ENCODE data around the gene PRKG1.
"Not testable (repeated sequence)": the region's sequence is repeated elsewhere in the genome, so short reads cannot be mapped to it uniquely, and the experiment has no call there.

Gene PRKG1

DNA sequence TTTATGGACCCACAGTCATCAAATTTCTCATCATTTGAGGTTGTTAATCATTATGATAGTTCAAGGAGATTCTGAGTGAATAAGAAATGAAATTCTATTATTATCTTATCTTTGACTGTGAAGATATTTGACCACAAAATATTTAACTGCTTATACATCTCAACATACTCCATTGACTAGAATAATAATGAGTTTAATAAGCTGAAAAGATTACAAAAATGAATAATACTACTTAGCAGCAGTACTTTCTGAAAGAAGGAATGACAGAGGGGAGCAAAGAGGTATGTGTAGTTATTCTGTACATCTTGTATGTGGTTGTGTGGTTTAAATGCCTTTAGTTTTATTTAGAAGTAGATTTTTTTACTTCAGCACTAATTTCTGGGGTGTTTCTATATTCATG lies 214.2 kb downstream of the PRKG1 start:
- no peak for DNase-seq

DNA sequence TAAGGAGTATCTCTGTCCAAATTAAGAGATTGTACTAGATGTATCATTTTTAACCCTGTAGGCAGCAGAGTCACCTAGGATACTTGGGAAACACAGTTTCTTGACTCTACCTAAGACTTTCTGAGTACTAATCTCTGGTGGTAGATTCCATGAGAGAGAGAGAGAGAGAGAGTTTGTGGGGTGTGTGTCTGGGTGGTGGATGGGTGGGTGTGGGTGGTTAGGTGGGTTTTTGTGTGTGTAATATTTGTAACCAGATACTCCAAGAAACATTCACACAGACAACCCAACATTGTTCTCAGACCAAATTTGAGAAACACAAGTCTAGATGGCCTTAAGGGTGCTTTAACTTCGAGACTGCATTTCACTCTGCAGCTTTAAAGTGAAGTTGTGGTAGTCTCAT lies 215.2 kb downstream of the PRKG1 start:
- DNase-seq, result no peak

DNA sequence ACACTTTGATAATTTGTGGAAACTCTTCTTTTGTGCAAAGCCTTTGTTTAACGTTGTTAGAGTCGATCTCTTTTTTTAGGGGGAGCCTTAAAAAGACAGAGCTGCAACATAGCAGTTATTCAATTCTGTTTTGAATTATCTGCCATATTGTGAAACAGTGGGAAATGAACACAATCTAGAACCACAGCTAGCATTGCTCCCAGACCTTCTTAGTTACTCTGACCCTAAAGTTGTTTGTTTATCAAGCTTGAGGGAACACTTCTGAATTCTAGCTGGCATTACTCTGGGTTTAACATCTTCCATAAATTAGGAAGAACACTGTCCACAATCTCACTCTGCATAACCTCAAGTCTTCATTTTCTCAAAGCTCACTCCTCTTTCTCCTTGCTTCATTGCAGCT lies 217.7 kb downstream of the PRKG1 start:
- no peak for DNase-seq

DNA sequence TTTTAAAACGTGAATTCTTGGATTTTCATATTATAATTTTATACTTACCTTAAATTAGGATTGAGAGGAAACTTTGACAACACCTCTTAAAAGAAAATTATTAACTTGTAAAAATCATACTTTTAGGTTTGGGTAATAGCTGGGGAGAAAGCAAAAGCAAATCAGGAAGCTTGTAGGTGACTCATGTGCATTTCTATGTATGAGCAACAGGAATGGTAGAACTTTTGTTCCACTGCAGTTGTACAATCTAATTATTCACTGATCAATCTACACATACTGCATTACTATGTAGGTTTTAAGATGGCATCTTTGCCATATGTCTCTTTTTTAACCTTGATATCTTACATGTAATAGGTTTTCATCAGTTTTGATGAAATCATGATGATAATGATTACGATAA lies 223.2 kb downstream of the PRKG1 start:
- DNase-seq, result no peak

DNA sequence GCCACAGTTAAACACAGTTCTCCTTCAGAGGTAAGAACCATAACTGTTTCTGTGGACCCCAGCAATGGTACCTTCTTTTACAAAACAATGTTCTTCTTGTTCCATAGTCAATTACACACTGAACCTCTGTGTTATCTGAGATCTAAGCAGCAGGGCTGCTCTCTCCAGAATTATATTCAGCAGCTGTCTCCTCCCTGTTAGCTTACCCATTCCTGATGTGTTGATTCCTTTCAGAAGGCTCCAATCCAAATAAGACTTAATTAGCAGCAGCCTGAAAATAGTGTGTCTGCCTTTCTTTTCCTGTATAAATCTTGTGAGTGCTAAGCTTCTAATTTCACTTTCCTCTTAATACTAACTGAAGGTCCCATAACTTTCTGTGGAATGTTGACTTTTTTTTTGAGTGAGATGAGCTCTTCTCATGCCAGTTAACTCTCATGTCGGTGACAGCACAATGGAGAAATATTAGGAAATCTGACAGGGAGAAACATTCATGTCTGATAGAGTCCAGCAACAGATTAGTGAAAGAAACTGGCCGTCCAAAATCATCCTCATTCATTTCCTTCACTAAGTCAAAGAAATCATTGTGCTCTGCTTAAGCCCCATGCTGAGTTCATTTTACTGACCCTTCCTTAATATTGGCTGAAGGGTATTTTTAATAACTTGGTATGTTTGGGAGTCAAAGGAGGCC lies 226.5 kb downstream of the PRKG1 start:
- DNase-seq, result no peak

DNA sequence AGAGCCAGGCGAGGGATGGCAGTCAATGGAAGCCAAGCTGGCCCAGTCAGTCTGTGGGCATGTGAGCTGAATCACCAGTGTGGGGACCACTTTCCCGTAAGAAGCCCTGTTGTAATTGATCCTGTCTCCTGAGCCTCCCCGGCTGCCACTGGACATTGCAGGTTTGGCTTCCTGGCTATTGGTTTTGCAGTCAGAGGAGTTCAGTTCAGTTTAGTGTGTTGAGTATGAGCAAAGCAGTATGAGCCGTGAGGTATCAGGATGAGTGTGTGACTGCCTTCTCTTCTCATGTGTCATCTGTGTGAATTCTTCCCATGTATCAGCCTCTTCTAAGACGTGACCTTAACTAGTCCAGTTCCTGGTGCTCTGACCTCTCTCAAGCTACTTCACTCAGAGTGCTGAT lies 227.4 kb downstream of the PRKG1 start:
- no peak for DNase-seq

DNA sequence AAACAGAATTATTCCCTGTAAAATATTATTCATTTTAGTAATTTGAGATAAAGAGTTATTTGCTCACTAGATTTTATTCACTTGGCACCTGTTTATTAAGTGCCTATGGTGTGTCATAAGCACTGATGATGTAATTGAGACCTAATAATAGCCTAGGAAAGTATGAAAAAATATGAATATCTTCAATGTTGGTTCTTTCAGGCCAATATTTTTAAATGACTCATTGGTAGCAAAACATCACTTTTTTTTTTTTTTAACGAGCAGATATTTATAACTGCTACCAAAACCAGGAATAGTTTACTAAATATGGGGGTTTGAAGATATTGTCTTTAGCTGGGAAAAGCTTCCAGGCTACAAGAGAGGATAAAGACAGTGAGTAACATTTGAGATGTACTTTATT lies 228.0 kb downstream of the PRKG1 start:
- no peak for DNase-seq

DNA sequence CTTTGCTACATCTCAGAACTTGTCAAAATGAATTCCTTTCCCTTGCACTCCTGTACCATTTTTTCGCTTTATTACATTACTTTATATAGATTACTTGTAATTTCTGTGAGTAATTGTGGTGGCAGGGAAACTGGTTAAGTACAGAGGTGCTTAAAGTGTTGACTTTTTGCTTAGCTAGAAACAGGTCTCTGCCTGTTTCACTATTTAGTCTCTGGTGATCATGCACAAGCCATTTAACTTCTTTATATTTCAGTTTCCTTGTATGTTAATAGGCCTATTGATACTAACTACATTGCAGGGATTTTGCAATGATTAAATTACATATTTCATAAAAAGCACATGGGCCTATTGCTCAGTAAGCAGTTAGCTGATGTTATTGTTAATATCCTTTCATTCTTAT lies 233.8 kb downstream of the PRKG1 start:
- DNase-seq, result no peak

DNA sequence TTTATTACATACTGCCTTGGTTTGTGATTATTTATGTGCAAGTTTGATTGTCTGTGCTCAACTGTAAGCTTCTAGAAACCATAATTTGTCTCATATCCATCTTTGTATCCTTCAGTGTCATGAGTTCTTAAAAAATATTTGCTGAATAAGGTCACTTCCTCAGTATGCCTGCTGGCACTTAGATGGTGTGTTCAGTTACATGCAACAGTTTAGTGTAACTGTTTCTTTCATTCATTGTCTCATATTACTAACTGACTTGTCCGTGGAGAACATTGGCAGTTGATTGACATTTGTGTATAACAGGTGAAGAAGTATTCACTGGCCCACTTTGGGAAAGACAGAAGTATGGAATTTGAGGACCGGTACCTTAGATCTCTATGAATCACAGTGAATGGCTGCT lies 236.9 kb downstream of the PRKG1 start:
- DNase-seq, result no peak

DNA sequence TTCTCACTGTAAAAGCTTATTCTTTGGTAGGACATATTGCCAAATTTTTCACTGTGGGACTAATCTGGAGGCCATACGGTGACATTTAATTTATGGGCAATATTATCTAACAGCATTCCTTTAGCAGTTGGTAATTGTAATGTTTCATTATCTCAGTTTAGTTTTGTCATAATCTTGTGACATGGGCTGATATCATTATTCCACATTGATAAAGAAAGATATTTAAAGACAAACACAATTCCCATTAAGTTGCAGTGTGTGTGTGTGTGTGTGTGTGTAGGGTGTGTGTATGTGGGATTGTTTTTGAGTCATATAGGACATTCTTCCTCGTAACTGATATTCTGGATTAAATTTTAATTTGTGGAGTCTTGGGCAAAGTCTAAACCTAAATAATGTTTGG lies 238.5 kb downstream of the PRKG1 start:
- no peak for DNase-seq

DNA sequence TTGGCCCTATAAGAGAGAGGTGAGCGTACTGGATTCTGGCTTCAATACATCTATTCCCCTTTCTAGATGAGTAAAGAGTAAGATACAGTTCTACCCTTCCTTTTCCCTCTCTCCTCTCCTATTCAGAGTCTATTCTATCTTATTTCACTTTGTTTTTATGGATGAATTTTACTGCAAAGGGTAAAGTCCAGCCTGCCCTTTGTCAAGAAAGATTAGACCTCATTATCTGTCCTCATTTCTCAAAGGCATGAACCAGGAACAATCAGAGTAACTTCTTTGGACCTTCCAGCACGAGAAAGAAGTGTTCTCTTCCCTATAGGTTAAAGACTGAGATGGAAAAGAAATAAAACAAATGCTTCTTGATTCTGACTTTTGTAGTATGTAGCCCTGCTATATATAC lies 239.0 kb downstream of the PRKG1 start:
- DNase-seq, result no peak

DNA sequence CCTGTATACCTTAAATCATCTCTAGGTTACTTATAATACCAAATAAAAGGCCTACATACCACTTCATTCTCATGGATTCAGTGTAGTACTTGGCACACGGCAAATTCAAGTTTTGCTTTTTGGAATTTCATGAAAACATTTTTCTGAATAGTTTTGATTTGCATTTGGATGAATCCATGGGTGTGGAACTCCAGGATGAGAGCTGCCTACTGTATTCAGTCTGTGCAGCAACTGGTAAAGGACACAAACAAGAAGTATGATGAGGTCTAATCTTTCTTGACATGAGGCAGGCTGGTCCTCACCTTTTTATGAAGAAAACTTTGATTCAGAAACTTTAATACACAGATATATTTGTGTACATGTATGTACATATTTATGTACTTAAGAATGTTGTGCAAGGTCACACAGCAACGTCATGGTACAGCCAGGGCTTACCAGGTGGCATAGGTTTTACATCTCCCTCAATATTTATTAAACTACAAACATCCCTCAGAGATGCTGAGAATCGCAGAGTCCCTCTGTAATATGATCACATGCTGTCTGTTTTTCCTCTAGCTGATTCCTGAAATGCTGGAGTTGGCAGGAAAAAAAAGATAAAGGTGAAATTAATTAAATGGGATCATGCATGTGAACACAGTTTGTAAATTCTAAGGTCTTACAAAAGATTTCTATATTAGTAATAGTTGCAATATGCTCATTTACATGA lies 239.6 kb downstream of the PRKG1 start:
- DNase-seq, result no peak

DNA sequence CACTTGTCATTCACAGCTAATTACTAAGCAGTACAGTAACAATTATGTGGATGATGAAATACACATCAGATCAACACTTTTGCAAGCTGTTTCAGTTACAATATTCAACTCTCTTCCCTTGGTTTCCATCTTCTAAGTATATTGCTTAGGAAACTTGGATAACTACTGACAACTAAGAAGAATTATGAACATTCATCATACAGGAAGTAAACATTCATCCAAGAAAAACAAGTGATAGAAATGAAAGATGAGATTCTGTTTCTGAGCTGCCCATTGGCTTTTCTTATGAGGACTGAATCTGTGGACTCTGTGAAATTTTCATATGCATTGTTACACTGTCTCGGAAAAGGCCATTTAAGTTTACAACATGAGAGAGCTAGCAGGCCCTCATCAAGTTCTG lies 240.2 kb downstream of the PRKG1 start:
- no peak for DNase-seq

DNA sequence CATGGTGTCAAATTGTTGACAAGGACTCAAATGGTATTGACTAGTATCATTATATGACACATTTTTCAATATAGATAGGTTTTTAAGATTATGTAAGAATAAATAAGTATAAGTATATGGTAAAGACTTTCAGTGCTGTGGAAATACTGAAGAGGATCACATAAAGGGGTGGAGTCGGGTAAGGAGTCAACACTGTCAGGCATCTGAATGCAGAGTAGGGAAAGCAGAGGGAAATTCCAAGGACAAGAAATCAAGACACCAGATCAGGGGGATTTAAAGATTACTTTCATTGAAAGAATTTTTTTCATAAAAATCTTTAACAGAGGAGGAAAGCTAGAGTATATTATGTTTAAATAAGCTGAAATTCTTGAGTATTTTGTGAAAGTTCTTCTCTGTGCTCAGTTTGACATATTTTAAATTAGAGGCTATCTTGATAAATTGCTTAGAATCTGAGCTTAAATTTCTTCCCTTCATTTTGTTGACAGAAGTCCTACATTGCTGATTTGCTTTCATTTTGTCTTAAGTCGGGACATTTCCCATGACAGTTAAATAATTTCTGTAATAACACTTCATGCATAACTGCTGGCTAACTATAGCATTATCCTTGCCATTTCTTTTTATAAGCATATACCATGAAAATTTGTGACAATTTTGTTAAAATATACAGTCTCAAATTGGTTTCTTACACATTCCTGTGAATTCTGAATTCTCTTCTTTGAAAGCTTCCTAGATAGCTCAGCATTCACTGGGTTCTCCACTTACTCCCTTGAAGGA lies 244.3 kb downstream of the PRKG1 start:
- no peak for DNase-seq

DNA sequence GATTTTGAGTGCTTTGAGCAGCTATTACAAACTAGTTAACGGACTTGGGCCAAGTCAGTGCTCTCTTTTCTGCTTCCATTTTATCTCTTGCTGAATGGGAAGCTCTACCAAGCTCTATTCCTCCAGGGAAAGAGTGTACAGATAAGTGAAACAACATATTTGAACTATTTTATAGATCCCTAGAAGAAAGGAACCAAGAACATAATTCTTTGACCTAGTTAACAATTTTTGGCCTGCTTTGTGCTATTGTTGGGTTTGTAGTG lies 244.8 kb downstream of the PRKG1 start:
- no peak for DNase-seq

DNA sequence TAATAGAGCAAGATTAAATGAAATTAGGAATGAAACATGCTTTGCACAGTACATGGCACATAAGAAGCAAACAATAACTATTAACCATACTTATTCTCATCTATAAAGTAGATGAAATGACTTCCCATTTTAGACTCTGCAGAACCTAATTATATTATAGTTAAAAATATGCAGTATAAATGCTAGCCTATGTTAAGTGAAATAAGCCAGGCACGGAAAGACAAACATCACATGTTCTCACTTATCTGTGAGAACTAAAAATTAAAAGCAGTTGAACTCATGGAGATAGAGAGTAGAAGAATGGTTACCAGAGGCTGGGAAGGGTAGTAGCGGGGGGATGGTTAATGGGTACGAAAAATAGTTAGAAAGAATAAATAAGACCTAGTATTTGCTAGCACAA lies 247.0 kb downstream of the PRKG1 start:
- no peak for DNase-seq

DNA sequence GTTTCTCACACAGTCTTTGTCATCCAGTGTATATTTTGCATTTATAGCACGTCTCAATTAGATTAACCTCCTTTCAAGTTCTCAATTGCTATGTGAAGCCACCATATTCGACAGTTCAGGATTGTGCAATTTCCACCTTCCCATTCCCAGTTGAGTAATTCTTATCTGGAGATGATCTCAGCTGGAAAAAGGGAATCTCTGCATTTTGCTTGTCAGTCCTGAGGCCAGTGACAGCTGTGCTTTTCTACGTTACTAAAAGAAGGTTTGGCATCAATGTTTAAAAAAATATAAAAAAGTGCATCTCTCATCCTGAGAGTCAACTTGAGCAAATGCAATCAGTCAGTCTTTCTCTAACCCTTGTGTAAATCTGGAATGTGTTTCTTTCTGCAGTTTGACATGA lies 247.7 kb downstream of the PRKG1 start:
- DNase-seq, result no peak

DNA sequence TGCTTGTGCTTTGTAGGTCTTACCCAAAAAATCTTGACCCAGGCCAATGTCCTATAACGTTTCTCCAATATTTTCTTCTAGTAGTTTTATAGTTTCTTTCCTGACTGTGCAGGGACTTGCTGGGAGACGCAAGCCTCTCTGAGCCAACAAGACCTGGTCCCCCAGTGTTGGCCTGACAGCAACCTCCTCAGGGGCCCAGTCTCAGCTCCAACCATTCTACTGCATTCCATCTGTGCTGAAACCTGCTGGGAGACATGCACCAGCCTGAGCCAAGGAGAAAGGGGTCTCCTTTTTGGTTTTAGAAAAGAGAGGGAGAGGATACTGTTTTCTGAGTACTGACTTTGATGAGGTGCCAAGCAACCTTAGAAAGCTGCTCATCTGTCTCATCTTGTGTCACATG lies 251.4 kb downstream of the PRKG1 start:
- no peak for DNase-seq

DNA sequence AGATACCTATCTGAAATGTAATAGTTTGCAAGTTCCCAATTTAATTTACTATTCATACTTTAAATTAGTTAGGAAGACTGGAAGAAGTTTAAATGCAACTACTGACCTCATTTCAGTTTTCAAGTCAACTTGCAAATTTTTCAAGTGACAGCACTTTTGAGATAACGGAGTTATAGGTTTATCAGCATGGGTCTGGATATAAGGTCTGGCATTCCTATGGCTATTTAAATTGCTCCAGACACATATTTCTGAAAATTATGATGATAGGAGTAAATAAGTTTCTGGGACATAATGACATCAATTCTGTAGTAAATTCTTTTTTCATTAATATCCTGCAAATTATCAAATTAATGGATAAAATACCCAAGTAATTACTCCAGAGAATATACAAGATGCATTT lies 251.9 kb downstream of the PRKG1 start:
- DNase-seq, result no peak

DNA sequence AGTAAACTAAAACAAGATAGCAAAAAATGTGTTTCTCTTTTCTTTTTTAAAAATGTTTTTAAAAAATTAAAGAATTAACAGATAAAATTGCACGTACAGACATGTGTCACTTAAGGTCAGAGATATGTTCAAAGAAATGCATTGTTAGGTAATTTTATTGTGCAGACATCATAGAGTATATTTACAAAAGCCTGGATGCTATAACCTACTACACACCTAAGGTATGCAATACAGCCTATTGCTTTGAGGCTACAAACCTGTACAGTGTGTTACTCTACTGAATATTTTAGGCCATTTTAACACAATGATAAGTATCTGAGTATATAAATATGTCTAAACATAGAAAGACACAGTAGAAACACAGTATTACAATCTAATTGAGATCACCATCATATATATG lies 253.1 kb downstream of the PRKG1 start:
- DNase-seq, result no peak

DNA sequence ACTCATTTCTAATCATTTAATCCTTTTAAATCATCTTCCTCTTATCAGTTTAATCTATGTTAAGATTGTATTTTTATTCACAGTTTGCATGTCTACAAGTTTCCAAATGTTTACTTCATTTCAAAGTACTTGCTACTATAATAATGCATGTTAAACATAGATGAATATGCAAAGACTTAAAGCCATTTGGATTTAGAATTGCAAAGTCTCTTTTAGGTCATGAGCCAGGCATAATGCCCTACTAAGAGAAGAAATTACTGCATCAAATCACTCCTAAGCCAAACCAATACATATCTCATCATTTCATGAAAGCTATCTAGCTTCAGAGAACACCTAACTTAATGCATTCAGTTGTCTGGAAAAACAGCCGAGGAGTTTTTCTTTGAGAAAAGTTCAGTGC lies 266.1 kb downstream of the PRKG1 start:
- no peak for DNase-seq

DNA sequence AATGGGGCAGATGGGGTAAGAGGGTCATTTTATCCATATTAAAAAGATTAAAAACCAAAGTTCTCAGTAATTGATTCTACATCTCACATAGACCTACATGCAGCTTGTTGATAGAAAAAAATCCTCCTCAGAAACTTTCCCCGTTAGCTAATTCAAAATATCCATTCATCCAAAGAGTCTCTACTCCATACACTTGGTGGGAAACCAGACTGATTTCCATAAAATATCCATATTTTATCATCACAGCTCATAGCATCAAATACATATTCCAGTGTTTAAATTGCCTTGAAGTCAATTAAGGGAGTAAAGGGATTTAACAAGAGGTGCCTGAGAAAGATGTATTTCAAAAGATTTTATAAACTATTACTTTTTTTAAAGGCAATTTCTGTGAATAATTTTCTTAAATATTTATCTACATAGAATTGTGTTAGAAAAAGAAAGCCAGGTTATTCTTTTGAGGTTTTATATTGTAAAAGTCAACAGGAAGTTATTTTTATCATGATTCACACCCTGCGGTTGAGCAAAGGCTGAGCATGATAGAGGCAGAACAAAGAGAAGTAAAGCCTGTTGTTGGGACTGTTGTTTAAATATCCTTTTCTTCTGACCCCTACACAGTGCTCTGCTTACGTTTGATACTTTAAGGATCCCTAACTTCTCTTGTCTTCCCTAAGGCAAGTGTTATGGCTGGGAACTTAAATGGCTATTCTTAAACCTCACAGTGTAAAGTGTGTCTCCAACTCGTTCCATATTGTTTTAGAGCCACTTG lies 266.7 kb downstream of the PRKG1 start:
- DNase-seq, result no peak

DNA sequence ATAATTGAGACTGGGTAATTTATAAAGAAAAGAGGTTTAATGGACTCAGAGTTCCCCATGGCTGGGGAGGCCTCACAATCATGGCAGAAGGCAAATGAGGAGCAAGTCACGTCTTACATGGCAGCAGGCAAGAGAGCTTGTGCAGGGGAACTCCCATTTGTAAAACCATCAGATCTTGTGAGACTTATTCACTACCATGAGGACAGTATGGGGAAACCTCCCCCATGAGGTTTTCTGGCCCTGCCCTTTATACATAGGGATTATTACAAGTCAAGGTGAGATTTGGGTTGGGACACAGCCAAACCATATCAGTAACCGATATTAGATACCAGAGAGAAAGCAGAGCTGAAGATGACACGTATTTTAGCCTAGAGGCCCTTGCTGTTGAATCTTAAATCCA lies 267.5 kb downstream of the PRKG1 start:
- not testable (repeated sequence) for DNase-seq

DNA sequence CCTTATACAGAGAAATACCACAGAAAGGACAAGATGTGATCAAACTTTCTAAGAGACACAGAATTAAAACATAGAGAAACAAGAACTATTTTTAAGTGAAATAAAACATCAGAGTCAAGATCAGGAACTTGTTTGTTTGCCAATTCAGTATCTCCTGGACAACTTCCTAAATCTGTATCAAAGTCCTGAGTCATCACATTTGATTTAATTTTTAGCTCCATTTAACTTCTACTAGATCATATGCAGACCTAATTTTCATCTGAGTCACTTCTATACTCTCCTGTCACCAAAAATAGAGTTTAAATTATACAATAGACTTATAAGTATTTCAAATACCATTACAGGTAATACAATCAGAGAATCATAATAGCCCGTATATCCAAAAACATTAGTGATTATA lies 268.1 kb downstream of the PRKG1 start:
- DNase-seq, result no peak

Measured in activated CD4-positive, CD25-positive, alpha-beta regulatory T cell (primary cell).